Muscle of leg (tissue), 11 donors: Measurements from ENCODE around the gene EXOG. TPM values are rescaled to one million over a fixed set of nuclear protein-coding genes. Genes with fewer than 3 reads are reported as not detected.
A peak's percentile ranks its signal among the peaks of the same experiment; 100 is the strongest.

ENCODE experiments used
- DNase-seq: peaks from one replicate; pipeline ENCODE4 v3.0.0; 2013
- H3K27ac ChIP-seq: one replicate; pipeline ENCODE4 v1.5.1; 2013; ENCODE audit warnings: mild to moderate bottlenecking, low read length, control low read depth
- H3K27me3 ChIP-seq: one replicate; pipeline ENCODE4 v1.6.1; 2013; ENCODE audit warnings: low read length; ENCODE audit not compliant: control insufficient read depth, insufficient read depth
- H3K36me3 ChIP-seq: one replicate; pipeline ENCODE4 v1.6.1; 2013; ENCODE audit warnings: low read length; ENCODE audit not compliant: control insufficient read depth, insufficient read depth
- H3K4me1 ChIP-seq: one replicate; pipeline ENCODE4 v1.6.1; 2013; ENCODE audit warnings: low read length; ENCODE audit not compliant: control insufficient read depth, insufficient read depth
- H3K4me3 ChIP-seq: one replicate; pipeline ENCODE4 v1.5.1; 2013; ENCODE audit warnings: low read length, control low read depth
- H3K9me3 ChIP-seq: replicated peaks from 2 replicates; pipeline ENCODE4 v1.6.1; 2013; ENCODE audit warnings: low read depth, low read length; ENCODE audit not compliant: control insufficient read depth
- WGBS: methylation state at CpG from one replicate; pipeline ENCODE4 v1.1.5; 2013; ENCODE audit warnings: missing lambda C conversion rate; ENCODE audit not compliant: insufficient coverage; 5-methylcytosine and 5-hydroxymethylcytosine counted together
- polyA plus RNA-seq, 8 donors: library from polyadenylated mRNA; unstranded; fragments of 120-200 nt; gene quantifications; one replicate each; pipeline versions ENCODE4 v1.2.1 to v1.2.3, GENCODE V29; 2013; ENCODE audit warnings: inconsistent platforms in 1 of 8, low replicate concordance in 1 of 8; ENCODE audit not compliant: insufficient read length in 8 of 8, insufficient read depth in 1 of 8
- total RNA-seq: library from RNA; stranded (reverse); fragments of 120-200 nt; gene quantifications from one replicate; pipeline ENCODE4 v1.2.4, GENCODE V29; 2013

EXOG gene
- total and polyA plus RNA-seq, 9 donors, result 11.0 to 24.1 (median 15.6) TPM

GRCh38 chr3:38509732-38510131 lies 13.6 kb downstream of the EXOG start:
- Histone ChIP-seq H3K4me3 (no peak overlapping the region), H3K36me3 (peaks cover 25% of the 10 kb centered on the region), H3K9me3 (no peaks in the 10 kb centered on the region), H3K4me1 (no peaks in the 10 kb centered on the region), H3K27me3 (no peaks in the 10 kb centered on the region), H3K27ac (no peak overlapping the region)
- DNase-seq, result no peak
- no CpG with 5 or more reads among the region's 2 CpGs for WGBS

- Histone ChIP-seq H3K36me3 (peaks cover 28% of the 10 kb centered on the region), H3K27ac (no peak overlapping the region), H3K4me1 (no peaks in the 10 kb centered on the region), H3K27me3 (no peaks in the 10 kb centered on the region), H3K4me3 (no peak overlapping the region), H3K9me3 (no peaks in the 10 kb centered on the region)
- DNase-seq, result no peak
These were observed 14.5 kb downstream of the EXOG start for GRCh38 chr3:38510631-38511030.

- Histone ChIP-seq H3K9me3 (no peaks in the 10 kb centered on the region), H3K36me3 (peaks cover 25% of the 10 kb centered on the region), H3K27ac (no peak overlapping the region), H3K27me3 (no peaks in the 10 kb centered on the region), H3K4me3 (no peak overlapping the region), H3K4me1 (no peaks in the 10 kb centered on the region)
- 80% methylated on average over 1 of the region's 3 CpGs for WGBS
- DNase-seq, result no peak
These were observed 15.4 kb downstream of the EXOG start for GRCh38 chr3:38511546-38511945.

- WGBS, result 94% methylated on average over 7 of the region's 7 CpGs
- no peaks in the 10 kb centered on the region for H3K9me3 ChIP-seq
- no peaks in the 10 kb centered on the region for H3K27me3 ChIP-seq
- DNase-seq, result no peak
- H3K36me3 ChIP-seq, result peaks cover 28% of the 10 kb centered on the region
- H3K27ac ChIP-seq, result no peak overlapping the region
- no peak overlapping the region for H3K4me3 ChIP-seq
- no peaks in the 10 kb centered on the region for H3K4me1 ChIP-seq
These were observed 19.2 kb downstream of the EXOG start for GRCh38 chr3:38515367-38515766.

GRCh38 chr3:38516669-38517068 lies 20.5 kb downstream of the EXOG start:
- no peaks in the 10 kb centered on the region for H3K9me3 ChIP-seq
- H3K4me3 ChIP-seq, result no peak overlapping the region
- H3K27me3 ChIP-seq, result no peaks in the 10 kb centered on the region
- H3K36me3 ChIP-seq, result peaks cover 26% of the 10 kb centered on the region
- no peak for DNase-seq
- no peak overlapping the region for H3K27ac ChIP-seq
- no CpG with 5 or more reads among the region's 1 CpG for WGBS
- H3K4me1 ChIP-seq, result no peaks in the 10 kb centered on the region

- peaks cover 32% of the 10 kb centered on the region for H3K36me3 ChIP-seq
- no CpG with 5 or more reads among the region's 1 CpG for WGBS
- no peaks in the 10 kb centered on the region for H3K9me3 ChIP-seq
- H3K4me1 ChIP-seq, result no peaks in the 10 kb centered on the region
- H3K27me3 ChIP-seq, result no peaks in the 10 kb centered on the region
- H3K27ac ChIP-seq, result no peak overlapping the region
- no peak overlapping the region for H3K4me3 ChIP-seq
- DNase-seq, result no peak
These were observed 22.9 kb downstream of the EXOG start for GRCh38 chr3:38519000-38519399.

DNA sequence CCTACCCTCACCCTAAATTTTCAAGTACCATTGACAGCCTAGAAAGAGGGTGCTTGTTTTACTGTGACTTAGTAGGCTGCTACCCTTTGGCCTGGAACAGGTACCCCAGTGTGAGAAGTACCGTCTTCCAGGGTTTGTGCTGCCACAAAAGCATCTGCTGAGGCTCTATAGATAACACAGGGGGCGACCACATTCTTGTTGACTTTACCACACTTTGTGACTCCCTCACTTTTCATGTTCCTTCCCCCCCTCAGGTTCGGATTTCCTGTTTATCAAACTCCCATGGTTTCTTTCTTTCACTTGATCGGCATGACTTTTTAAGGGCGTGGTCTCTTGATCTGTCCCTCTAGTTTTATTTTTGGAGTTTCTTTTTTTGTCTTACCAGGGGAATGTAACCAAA lies 23.5 kb downstream of the EXOG start:
- DNase-seq, result no peak
- no peaks in the 10 kb centered on the region for H3K27me3 ChIP-seq
- peaks cover 34% of the 10 kb centered on the region for H3K36me3 ChIP-seq
- 60% methylated on average over 2 of the region's 5 CpGs for WGBS
- no peak overlapping the region for H3K27ac ChIP-seq
- H3K4me3 ChIP-seq, result no peak overlapping the region
- H3K4me1 ChIP-seq, result no peaks in the 10 kb centered on the region
- no peaks in the 10 kb centered on the region for H3K9me3 ChIP-seq

DNA sequence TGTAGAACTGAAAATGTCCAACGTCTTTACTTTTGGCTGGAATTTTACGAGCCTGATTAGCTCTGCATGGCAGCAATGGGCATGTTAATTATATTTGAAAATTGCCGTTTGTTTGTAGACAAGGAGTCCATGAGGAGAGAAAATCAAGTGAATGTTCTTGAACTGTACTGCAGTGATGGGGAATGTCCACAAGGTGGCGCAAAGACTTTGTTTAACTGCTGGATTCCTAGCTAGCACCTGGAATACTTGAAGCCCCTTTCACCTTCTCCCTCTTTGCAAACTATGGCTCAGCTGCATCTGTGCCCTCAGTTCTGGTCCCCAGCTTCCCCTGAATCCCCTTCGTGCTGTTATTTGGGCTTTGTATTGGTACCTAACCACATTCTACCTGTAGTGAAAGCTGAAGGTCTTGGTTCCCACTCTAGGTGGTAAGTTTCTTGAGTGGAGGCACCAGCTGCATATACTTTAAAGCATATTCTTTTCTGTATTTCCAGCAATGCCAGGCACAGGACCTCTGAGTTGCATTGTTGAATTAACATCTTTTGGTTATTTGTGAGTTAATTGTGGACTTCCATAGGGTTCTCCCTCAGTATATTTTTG lies 25.3 kb downstream of the EXOG start:
- WGBS, result 3% methylated on average over 4 of the region's 5 CpGs

GRCh38 chr3:38522002-38522401 lies 25.9 kb downstream of the EXOG start:
- Histone ChIP-seq H3K36me3 (peaks cover 43% of the 10 kb centered on the region), H3K27me3 (no peaks in the 10 kb centered on the region), H3K4me3 (no peak overlapping the region), H3K27ac (no peak overlapping the region), H3K4me1 (no peaks in the 10 kb centered on the region), H3K9me3 (no peaks in the 10 kb centered on the region)
- 94% methylated on average over 3 of the region's 6 CpGs for WGBS
- no peak for DNase-seq

More for the DNA sequence above, 25.3 kb downstream of the EXOG start:
- Histone ChIP-seq H3K36me3 (peaks cover 43% of the 10 kb centered on the region), H3K27ac (no peak overlapping the region), H3K27me3 (no peaks in the 10 kb centered on the region), H3K4me1 (no peaks in the 10 kb centered on the region), H3K9me3 (no peaks in the 10 kb centered on the region), H3K4me3 (no peak overlapping the region)
- peak; percentile 73 for DNase-seq

GRCh38 chr3:38524141-38524739 lies 28.1 kb downstream of the EXOG start:
- Histone ChIP-seq H3K36me3 (peaks cover 44% of the 10 kb centered on the region), H3K27ac (no peak overlapping the region), H3K4me3 (no peak overlapping the region)

GRCh38 chr3:38526792-38527191 lies 30.7 kb downstream of the EXOG start:
- Histone ChIP-seq H3K36me3 (peaks cover 47% of the 10 kb centered on the region), H3K4me3 (no peak overlapping the region), H3K27me3 (no peaks in the 10 kb centered on the region), H3K9me3 (no peaks in the 10 kb centered on the region), H3K27ac (no peak overlapping the region), H3K4me1 (no peaks in the 10 kb centered on the region)
- WGBS, result 94% methylated on average over 14 of the region's 14 CpGs
- no peak for DNase-seq

More at GRCh38 chr3:38524141-38524739, 28.1 kb downstream of the EXOG start:
- WGBS, result 87% methylated on average over 4 of the region's 5 CpGs
- no peak for DNase-seq
- H3K27me3 ChIP-seq, result no peaks in the 10 kb centered on the region
- no peaks in the 10 kb centered on the region for H3K4me1 ChIP-seq
- H3K9me3 ChIP-seq, result no peaks in the 10 kb centered on the region
